GM18519 (cell line): ENCODE results near the gene SLK.

ENCODE experiments used
- ATAC-seq: cut with Tn5 transposase; IDR thresholded peaks from one replicate; pipeline ENCODE4 v1.9.1; 2021; ENCODE audit warnings: mild to moderate bottlenecking, moderate library complexity; ENCODE audit not compliant: unreplicated experiment, low FRiP score

Gene SLK

DNA sequence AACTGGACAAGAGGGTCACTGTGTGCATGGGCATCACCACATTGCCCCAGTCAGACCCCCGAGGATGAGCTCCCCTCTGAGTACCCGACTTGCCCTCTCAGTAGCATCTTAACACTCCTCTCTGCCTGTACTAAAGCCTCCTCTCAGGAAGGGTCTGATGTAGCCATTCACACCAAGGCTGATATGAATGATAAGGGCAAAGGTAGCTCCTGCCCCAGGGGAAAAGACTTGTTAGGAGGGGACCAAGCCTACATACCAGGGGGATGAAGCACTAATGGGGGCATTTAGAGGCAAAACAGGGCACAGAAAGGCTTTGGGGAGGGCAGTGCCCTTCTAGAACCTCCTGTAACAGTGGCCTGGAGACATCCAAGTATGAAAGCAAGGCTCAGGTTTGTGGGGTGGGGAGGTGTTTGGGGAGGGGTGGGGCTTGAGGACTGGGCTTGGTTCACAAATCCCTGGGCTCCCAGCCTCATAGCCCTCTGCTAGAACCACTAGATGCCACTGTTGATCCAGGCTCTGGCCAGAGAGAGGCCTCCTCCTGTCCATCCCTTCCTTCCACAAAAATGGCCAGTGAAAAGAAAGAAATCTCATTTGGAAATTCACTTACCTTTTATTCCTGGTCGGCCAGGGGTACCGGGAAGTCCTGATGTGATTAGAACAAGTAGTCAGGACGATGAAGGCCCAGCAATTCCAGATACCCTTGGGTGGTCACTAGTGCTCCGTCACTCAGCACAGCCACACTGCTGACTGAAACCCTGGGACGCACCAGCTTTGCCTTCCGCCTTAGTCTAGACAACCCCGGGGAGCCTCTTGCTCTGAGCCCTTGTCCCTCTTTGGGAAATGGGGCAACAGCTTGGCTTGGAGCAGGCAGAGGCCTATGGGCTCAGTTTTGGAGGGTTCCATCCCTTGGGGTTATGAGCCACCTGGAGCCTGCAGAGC lies 78.5 kb downstream of the SLK start:
- ATAC-seq: no peak

DNA sequence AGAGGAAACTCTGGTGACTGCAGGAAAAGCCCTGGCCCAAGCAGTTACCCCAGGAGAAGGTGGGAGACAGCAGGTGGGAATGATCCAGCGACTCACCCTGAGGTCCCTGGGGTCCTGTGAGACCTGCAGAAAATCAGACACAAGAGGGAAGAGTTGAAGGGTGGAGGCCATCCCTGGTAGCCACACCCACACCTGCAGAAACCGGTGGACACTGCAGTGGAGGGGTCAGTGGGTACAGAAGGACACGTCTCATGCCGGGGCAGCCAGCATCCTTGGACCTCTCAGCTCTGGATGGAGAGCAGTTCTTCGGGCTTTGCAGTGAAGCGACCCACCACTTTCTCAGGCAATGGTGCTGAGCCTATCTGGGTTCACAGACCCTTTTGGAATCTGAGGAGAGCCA lies 79.7 kb downstream of the SLK start:
- ATAC-seq: no peak

- no peak for ATAC-seq
Observed at GRCh38 chr10:104049504-104050250, 82.7 kb downstream of the SLK start.

DNA sequence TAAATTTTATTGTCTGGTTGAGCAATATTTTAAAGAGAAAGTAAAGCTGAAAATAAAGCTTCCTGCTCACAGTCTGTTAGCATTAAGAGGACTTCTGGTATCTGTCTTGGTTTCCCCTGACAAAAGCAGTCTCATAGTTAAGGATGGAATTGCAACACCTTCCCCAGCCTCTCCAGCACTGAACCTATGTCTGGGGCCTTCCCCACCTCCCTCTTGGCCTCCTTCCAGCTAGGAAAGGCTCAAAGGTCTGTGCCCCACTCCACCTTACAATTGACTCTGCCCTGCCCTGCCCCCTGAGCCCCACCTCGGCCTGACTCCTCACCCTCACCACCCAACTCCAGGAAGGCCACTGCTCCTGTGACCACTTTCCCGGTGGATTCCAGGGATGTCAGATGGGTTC lies 85.5 kb downstream of the SLK start:
- no peak for ATAC-seq

DNA sequence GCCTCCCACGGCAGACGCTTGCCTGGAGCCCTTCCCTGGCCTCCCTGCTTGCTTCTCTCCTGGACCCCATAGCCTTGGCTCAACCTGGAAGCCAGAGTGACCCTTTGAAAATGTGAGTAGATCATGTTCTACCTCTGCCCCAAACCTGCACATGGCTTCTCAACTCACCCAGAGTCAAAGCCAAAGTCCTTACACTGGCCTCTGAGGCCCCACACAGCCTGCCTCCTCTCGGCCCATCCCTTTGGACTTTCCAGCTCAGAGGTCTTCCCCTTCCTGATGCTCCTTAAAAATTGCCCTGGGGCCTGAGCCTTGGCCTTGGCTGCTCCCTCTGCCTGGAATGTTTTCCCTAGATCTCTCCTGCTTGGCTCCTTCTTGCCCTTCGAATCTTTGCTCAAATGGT lies 86.3 kb downstream of the SLK start:
- no peak for ATAC-seq

DNA sequence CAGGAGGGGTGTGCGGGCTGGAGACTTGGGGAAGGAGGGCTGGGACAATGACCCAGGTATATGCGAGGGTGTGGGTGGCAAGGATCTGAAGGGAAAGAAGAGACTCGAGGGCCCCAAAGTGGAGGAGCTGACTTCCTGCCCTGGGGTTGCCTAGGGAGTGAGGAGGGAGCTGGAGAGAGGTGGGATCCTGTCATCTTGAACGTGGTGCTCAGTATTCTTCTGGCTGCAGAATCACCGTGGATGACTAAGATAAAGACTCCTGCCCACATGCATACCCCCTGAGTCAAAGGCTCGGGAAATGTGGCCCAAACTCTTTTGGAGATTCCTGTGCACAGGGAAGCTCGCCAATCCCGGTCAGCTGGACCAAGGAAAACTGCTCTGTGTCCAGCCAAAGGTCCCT lies 87.5 kb downstream of the SLK start:
- ATAC-seq: no peak

DNA sequence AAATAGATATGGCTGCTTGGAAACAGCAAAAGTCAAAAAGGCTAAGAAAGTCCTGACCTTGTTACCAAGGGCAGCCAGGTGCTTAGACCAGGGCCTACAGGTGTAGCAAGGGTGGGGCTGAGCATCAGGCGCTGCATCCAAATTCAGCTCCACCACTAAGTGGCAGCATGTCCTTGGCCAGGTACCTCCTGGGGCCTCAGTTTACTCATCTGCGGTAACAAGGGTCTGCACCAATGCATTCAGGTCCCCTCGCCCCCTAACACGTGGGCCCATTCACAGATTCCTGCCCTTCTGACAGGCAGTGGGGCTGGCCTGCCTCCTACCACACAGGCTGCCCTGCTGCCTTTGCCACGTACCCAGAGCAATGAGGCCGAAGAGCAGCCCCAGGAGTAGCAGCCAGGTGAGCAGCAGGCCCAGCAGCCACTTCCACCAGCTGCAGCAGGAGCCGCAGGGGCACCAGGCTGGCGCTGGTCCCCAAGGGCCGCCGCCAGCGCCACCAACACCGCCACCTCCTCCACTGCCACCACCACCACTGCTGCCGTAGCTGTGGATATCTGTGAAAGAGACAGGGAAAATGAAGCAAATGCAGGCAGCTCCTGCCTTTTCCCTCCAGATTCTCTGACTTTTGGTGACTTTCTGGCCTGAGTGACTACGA lies 89.8 kb downstream of the SLK start:
- ATAC-seq: no peak

DNA sequence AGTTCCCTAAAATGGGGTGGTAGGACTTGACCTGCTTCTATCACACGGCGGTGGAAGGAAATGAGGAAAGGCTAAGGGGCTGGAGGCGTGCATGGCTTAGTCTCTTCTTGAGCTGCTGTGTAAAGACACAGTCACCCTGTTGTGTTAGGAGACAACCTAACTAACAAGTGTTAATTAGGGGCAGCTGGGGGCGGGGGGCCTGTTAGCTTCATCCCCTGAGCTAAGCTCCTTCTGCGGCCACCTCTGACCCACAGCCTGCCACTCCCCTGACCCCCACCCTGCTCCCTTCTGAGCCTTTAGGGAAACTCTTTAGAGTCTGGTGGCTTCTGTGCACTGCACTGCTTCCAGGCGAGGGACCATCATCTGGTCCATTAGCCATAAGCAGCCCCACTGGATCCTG lies 90.8 kb downstream of the SLK start:
- no peak for ATAC-seq

- ATAC-seq: no peak
Observed at GRCh38 chr10:104059364-104059763, 92.4 kb downstream of the SLK start.

- ATAC-seq: no peak
Observed at GRCh38 chr10:104061196-104061595, 94.3 kb downstream of the SLK start.

DNA sequence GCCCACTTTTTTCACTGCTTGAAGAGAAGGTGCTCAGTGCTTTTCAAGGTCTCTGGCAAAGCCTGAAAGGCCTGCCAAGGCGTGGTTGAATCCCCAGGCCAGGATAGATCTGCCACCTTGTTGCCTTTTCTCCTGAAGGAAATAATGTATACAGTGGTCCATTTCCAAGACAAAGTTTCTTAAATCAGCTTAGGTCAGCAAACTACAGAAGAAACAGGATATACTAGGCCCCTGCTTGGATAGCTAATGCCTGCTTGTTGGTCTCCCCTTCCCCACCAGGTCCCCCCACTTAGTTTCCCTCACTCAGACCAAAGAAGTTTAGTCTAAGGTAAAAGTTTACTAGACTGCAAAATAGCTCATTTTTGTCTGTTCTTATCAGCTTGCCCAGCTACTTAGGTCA lies 98.8 kb downstream of the SLK start:
- no peak for ATAC-seq

GRCh38 chr10:104066945-104067344 lies 100.0 kb downstream of the SLK start:
- ATAC-seq: no peak

GRCh38 chr10:104067525-104067924 lies 100.6 kb downstream of the SLK start:
- no peak for ATAC-seq

DNA sequence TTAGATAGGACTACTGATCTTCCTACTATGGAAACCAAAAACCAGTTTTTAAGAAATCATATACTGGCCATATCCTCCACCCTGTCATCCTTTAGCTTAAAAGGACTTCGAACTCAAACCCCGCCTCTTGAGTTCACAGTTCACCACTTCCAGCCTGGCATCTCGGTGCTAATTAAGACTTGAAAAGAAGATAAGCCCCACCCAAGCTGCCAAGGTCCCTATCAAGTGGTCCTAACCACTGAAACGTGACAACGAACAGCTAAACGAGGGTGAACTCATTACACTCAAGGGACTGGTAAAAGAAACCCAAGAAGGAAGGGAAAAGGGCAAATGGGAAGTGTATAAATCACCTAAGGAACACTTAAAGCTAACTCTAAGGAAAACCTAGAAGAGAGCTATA lies 102.7 kb downstream of the SLK start:
- no peak for ATAC-seq

DNA sequence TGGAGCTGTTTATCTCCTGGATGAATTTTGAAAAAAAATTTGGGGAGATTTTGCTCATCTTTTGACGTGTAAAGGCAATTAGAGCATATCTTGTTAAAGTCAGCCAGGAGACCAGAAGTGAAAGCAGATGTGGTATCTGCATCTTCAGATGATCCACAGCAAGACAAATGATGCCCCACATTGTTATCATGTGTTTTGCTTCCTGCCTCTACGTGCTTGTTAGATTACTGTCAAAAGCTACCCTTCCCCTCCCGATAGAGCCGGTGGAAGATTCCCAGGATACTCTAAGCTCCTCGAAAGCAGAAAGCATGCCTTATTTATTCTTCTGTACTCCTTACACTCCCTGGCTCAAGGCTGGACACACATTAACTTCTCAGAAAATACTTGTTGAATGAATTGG lies 105.8 kb downstream of the SLK start:
- no peak for ATAC-seq

DNA sequence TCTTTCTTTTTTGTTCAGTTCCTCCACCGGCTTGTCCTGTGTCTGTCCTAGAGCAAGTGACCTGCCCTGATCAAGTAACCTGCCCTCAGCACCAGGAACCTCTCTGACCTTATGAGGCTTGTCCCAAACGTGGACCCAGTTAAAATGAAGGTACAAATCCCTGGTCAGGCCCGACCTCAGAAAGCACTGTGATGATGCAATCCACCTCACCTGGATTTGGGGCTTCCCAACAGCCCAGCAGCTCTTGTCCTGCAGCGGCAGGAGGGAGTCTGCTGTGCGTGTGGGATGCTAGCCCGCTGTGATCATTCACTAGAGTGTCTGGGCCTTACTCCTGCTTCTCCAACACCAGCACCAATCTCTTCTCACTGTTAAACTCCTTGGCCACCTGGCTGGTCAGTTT lies 107.6 kb downstream of the SLK start:
- no peak for ATAC-seq

- ATAC-seq: no peak
Observed at GRCh38 chr10:104076743-104077160, 109.8 kb downstream of the SLK start.

DNA sequence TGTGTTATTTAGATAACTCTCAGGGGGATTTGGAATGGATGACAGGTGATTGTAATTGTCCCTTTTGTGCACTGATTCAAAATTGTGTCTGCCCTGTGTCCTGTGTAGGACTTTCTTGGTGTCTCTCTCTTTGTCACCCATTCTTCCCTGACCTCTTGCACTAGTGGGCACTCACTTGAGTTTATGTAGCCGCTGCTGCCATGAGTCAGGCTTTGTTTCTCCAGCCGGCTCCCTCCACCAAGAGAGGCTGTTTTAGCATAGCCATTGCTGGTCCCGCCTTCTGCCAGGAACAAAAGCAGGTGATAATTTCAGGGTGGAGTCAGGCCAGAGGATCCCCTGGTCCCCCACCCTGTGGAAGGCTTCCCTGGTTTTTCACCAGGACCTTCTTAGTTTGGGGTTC lies 110.3 kb downstream of the SLK start:
- ATAC-seq: no peak

GRCh38 chr10:104077663-104078151 lies 110.8 kb downstream of the SLK start:
- ATAC-seq: no peak
